Chondrocyte (in vitro differentiated cells): ENCODE results near the gene CPB2. TPM values are rescaled to one million over a fixed set of nuclear protein-coding genes. Genes with fewer than 3 reads are reported as not detected.

ENCODE experiments used
- DNase-seq: peaks from one replicate; pipeline ENCODE4 v3.0.0; 2021; ENCODE audit warnings: mixed read lengths, low spot score
- H3K27ac Mint-ChIP-seq: one replicate; pipeline ENCODE4 v1.8.0; 2021; ENCODE audit warnings: mild to moderate bottlenecking, moderate library complexity, mixed read lengths; ENCODE audit not compliant: unreplicated experiment
- H3K27me3 Mint-ChIP-seq: 2 replicates; pipeline ENCODE4 v1.8.0; 2021; ENCODE audit warnings: low read depth, mixed read lengths
- H3K36me3 Mint-ChIP-seq: 2 replicates; pipeline ENCODE4 v1.8.0; 2021; ENCODE audit warnings: low read depth, mixed read lengths
- H3K4me1 Mint-ChIP-seq: 2 replicates; pipeline ENCODE4 v1.8.0; 2021; ENCODE audit warnings: low read depth, mild to moderate bottlenecking, mixed read lengths
- H3K4me3 Mint-ChIP-seq: one replicate; pipeline ENCODE4 v1.8.0; 2021; ENCODE audit warnings: mild to moderate bottlenecking, moderate library complexity, mixed read lengths; ENCODE audit not compliant: unreplicated experiment
- H3K9me3 Mint-ChIP-seq: 2 replicates; pipeline ENCODE4 v1.8.0; 2021; ENCODE audit warnings: low read depth, mixed read lengths
- total RNA-seq: library from RNA; stranded (reverse); gene quantifications from 3 replicates; pipeline ENCODE4 v1.2.1, GENCODE V29; 2021
- TF ChIP-seq, protein P1 (sequence below): fragments of 200-600 bp; sonication (generic); IDR thresholded peaks from 2 replicates; pipeline ENCODE4 v1.5.0; 2021; ENCODE audit warnings: antibody characterized with exemption, mild to moderate bottlenecking, moderate library complexity

CPB2 gene
- total RNA-seq, 1 donor from 2014 or later = not detected

DNA sequence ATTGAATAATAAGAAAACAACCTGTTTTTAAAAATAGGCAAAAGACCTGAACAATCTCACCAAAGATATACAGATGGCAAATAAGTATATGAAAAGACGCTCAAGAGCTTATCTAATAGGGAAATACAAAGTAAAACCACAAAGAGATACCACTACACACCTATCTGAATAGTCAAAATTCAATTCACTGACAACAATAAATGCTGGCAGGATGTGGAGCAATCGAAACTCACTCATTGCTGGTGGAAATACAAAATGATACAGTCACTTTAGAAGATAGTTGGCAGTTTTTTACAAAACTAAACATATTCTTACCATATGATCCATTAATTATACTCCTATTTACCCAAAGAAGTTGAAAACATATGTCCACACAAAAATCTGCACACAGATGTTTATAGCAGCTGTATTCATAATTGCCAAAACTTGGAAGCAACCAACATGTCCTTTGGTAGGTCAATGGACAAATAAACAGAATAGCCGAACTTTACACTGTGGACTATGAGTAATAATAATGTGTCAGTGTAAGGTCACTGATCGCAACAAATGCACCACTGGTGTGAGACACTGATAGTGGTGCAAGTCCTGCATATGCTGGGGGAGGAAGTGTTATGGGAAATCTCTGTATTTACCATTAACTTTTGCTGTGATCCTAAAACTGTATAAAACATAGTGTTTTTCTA, 73.1 kb downstream of the CPB2 start:
- peaks cover 30% of the 10 kb centered on the region for H3K9me3 Mint-ChIP-seq
- no peak overlapping the region for H3K27ac Mint-ChIP-seq
- TF ChIP-seq, protein P1, sequence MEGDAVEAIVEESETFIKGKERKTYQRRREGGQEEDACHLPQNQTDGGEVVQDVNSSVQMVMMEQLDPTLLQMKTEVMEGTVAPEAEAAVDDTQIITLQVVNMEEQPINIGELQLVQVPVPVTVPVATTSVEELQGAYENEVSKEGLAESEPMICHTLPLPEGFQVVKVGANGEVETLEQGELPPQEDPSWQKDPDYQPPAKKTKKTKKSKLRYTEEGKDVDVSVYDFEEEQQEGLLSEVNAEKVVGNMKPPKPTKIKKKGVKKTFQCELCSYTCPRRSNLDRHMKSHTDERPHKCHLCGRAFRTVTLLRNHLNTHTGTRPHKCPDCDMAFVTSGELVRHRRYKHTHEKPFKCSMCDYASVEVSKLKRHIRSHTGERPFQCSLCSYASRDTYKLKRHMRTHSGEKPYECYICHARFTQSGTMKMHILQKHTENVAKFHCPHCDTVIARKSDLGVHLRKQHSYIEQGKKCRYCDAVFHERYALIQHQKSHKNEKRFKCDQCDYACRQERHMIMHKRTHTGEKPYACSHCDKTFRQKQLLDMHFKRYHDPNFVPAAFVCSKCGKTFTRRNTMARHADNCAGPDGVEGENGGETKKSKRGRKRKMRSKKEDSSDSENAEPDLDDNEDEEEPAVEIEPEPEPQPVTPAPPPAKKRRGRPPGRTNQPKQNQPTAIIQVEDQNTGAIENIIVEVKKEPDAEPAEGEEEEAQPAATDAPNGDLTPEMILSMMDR = no peak
- no peaks in the 10 kb centered on the region for H3K27me3 Mint-ChIP-seq
- DNase-seq = no peak
- H3K4me1 Mint-ChIP-seq = peaks cover under 1% of the 10 kb centered on the region
- H3K36me3 Mint-ChIP-seq = peaks cover 19% of the 10 kb centered on the region
- H3K4me3 Mint-ChIP-seq = no peak overlapping the region

DNA sequence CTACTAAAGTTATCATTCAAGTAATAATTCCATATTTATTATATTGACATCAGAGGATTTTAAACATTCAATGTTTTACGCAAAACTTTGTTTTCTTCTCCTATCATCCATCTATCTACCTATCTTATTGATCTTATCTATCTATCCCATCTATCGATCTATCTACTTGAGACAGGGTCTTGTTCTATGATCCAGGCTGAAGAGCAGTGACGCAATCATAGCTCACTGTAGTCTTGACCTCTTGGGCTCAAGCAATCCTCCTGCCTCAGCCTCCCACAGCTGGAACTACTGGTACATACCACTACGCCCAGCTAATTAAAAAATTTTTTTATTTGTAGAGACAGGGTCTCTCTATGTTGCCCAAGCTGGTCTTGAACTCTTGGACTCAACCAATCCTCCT, 79.7 kb downstream of the CPB2 start:
- DNase-seq = no peak
- H3K36me3 Mint-ChIP-seq = peaks cover 9% of the 10 kb centered on the region
- H3K4me3 Mint-ChIP-seq = no peak overlapping the region
- H3K27ac Mint-ChIP-seq = no peak overlapping the region
- H3K4me1 Mint-ChIP-seq = peaks cover 9% of the 10 kb centered on the region
- H3K9me3 Mint-ChIP-seq = peaks cover 11% of the 10 kb centered on the region
- H3K27me3 Mint-ChIP-seq = no peaks in the 10 kb centered on the region
- TF ChIP-seq, protein P1 = no peak

DNA sequence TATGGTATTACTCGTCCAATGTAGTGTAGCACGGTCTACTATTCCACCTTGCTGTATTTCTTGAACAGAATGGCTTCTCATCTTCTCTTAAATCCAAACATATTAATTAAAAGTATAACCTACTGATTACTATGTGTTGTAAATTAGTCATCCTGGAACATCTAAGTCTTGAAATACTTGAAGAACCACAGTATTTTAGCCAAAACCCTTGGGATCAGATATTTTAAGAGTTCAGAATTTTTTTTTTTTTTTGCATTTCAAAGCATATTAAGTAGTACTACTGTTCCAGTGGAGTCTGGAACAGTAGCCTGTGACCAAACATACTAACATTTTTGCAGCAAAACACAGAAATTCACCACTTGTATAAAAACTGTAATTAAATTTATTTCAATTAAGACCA, 82.4 kb downstream of the CPB2 start:
- no peaks in the 10 kb centered on the region for H3K27me3 Mint-ChIP-seq
- TF ChIP-seq, protein P1 = no peak
- no peak for DNase-seq
- peaks cover 7% of the 10 kb centered on the region for H3K36me3 Mint-ChIP-seq
- H3K27ac Mint-ChIP-seq = no peak overlapping the region
- no peaks in the 10 kb centered on the region for H3K9me3 Mint-ChIP-seq
- no peak overlapping the region for H3K4me3 Mint-ChIP-seq
- H3K4me1 Mint-ChIP-seq = peaks cover 9% of the 10 kb centered on the region

DNA sequence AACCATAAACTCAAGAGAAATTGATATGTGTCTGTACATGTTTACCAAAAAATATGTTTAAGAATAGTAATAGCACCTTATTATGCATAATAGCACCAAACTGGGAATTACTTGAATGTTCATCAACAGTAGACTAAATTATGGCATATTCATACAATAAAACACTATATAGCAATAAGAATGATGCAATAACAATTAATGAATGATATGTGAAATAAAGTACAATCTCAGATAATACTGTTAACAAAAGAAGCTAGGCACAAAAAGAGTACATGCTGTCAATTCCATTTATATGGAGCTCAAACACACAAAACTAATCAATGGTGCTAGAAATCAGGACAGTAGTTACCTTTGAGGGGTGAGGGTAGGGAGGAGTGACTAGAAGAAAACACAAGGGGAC, 88.6 kb downstream of the CPB2 start:
- TF ChIP-seq, protein P1 = no peak
- no peaks in the 10 kb centered on the region for H3K9me3 Mint-ChIP-seq

DNA sequence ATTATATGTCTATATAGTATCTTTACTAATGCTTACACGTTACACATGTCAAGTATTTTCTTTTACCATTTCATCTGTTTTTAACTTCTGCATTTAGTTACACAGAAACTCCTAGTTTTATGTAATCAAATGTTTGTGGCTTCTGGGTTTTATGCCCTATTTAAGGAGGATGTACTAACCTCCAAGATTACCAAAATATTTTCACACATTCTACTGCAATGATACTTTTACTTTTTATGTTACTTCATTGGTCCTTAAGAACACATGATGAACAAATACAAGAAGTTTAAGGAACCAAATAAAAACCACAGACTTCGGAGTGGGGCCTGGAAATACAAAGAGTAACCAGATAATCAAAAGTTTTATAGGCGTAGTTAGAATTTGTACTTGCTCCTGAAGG, 89.5 kb downstream of the CPB2 start:
- Mint-ChIP-seq H3K4me1 (no peaks in the 10 kb centered on the region), H3K4me3 (no peak overlapping the region), H3K27me3 (no peaks in the 10 kb centered on the region), H3K9me3 (no peaks in the 10 kb centered on the region), H3K36me3 (peaks cover 10% of the 10 kb centered on the region), H3K27ac (no peak overlapping the region)
- TF ChIP-seq, protein P1 = no peak
- DNase-seq = no peak

More for the DNA sequence above, 88.6 kb downstream of the CPB2 start:
- no peak overlapping the region for H3K4me3 Mint-ChIP-seq
- H3K36me3 Mint-ChIP-seq = peaks cover 10% of the 10 kb centered on the region
- H3K27me3 Mint-ChIP-seq = no peaks in the 10 kb centered on the region
- no peak overlapping the region for H3K27ac Mint-ChIP-seq
- no peak for DNase-seq
- H3K4me1 Mint-ChIP-seq = no peaks in the 10 kb centered on the region
